Stimulated activated CD4-positive, alpha-beta T cell treated with anti-CD3 and anti-CD28 coated beads, TNF-alpha, amount 100 ng/mL, for 1 hour (primary cell): Measurements from ENCODE around the gene OAF.
"Not testable (repeated sequence)": the region's sequence is repeated elsewhere in the genome, so short reads cannot be mapped to it uniquely, and the experiment has no call there.

Experiments
- DNase-seq, 3 donors: peaks; one replicate each; pipeline ENCODE4 v3.0.0-alpha.2; 2020; ENCODE audit warnings: low read depth in 3 of 3, low spot score in 1 of 3

The OAF gene

DNA sequence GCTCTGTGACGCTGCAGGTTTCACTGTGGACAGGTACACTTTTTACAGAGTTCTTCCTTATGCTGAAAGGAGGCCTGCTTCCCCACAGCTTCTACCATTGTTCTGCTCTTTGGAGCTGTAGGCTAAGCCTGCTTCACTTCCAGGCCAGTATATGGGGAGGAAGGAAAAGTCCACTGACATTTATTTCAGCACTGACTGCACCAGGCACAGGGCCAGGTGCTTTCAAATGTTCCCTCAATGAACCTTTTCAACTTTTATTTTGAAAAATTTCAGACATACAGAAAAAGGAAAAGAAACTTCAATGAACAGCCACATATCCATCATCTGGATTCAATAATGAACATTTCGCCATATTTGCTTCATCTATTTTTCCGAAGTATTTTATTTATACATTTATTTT, 51.1 kb downstream of the OAF start:
- DNase-seq, result no peak

DNA sequence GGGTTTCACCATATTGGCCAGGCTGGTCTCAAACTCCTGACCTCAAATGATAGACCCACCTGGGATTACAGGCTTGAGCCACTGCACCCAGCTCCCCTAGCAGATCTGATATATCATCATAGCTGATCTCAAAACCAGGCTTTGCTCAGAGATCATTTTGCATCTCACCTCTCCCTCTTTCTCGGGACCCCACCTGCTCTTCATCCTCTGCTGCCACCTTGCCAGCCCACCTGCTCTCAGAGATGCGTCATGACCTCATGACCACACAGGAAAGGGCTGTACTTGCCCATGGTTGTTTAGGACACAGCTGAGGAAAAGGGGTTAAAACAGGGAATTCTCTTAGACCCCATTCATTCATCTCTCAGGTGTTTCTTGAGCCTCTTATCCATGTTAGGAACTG, 56.5 kb downstream of the OAF start:
- DNase-seq, result no peak

DNA sequence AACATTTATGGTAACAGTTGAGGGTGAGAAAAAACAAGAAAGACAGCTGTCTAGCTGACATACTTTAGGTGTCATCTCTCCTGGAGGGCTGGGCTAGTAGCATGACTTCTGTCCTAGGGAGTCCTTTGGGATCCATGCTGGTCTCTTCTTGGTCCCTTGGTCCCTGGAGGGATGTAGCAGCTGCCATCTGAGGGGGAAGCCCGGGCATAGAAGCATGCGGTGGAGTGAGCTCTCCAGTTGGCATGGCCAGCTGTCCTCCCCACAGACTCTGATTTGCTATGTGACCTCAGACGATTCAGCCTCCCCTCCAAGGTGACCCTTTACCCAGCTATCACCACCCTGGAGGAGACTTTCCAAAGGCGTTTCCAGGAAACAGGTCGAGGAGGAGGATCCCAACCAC, 57.9 kb downstream of the OAF start:
- DNase-seq, result no peak

DNA sequence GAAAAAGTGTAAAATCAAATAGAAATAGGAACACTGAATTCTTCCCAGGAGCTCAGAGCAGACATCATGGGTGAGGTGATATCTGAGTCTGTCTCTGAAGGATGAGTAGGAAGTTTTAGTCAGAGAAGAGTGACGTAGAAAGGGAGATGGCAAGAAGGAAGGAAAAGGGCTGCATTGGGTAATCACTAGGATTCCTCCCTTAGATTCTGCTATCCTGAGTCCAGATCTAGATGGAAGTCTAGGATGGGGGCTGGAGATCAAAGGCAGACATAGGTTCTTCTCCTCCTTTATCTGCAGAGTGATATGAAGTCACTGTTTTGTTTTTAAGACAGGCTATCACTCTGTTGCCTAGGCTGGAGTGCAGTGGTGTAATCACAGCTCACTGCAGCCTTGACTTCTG, 59.6 kb downstream of the OAF start:
- DNase-seq, result no peak

DNA sequence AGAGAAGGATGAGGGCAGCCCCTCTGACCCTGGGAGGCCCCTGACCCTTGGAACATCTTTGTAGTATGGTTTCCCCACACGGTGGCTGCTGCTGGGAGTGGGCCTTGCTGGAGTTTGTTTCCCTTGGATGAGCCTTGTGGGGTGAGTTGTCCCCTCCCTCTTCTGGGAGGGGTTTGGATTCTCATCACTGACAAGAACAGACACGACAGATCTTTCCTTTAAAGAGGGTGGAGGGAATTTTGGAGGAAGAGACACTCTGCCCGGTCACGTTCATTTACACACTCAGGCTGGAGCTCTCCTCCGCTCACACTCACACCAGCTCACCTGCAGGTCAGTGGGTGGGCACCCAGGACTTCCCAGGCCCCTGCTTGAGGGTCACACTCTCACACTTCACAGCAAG, 60.8 kb downstream of the OAF start:
- DNase-seq, result no peak

DNA sequence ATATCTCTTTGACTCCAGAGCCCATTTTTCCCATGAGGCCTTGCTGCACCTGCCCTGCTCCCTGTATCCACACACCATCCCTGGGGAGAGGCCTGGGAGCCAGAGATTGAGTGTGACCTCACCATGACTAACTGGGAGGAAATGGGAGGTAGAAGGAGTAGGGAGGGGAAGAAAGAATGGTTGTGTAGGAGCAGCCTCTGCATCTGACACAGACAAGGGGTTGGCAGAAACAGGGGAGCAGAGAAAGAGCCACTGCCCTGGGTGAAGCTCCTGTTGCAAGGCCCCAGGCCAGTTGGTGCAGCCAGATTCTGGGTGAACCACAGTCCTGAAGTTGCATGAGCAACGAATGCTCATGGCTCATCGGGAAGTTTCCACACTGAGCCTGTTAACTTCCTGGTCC, 61.5 kb downstream of the OAF start:
- no peak for DNase-seq

DNA sequence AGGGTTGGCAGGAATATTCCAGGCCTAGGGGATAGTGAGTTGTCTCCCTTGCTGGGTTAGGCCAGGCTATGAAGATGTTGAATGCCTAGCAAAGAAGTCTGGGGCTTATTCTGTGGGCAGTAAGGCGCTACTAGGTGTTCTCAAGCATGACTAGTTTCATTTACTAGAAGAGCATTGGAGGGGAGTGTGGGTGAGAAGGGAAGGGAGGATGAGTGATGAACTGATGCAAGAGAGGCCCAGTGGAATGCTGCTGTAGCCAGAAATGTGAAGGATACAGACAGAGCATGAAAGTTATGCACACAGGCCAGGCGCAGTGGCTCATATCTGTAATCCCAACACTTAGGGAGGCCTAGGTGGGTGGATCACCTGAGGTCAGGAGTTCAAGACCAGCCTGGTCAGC, 62.6 kb downstream of the OAF start:
- DNase-seq, result no peak

DNA sequence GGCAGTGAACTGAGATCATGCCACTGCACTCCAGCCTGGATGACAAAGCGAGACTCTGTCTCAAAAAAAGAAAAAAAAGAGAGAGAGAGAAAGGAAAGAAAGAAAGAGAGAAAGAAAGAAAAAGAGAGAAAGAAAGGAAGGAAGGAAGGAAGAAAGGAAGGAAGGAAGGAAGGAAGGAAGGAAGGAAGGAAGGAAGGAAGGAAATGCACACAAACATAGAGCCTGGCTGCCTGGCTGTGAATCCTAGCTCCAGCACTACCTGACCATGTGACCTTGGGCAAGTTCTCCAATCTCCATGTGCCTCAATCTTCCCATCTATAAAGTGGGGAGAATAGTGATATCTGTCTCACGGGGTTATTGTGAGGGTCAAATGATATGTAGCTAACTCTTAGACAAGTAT, 63.1 kb downstream of the OAF start:
- DNase-seq, result not testable (repeated sequence)

DNA sequence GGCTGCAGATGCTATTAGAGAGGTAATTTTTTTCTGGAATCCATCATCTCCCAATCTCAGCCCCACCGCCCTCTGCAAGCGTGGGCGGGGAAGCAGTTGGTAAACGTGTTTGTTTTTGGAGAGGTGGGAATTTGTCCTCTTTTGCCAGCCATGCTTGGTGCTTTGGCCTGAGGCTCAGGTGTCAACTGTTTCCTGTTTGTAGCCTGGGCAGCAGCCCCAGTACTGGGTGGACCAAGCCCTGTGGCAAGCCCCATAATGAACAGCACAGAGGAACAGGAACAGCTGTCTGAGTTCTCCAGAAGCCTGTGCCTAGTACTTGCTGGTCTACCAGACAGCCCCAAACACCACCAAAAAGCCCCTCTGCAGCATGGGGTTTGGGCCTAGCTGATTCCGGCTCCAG, 68.7 kb downstream of the OAF start:
- no peak for DNase-seq
